AG10803 (cell line): Measurements from ENCODE around the gene DACT1.

Source experiments
- DNase-seq: peaks from one replicate; pipeline ENCODE4 v3.0.0; 2010; ENCODE audit warnings: low read depth
- H3K4me3 ChIP-seq: 2 replicates; pipeline ENCODE4 v1.5.1; 2011; ENCODE audit warnings: mild to moderate bottlenecking, low read length, control low read depth
- TF ChIP-seq, protein P1 (sequence below): conservative IDR thresholded peaks from 2 replicates; pipeline ENCODE4 v1.5.1; 2011; ENCODE audit warnings: mild to moderate bottlenecking, low read length, control low read depth, inconsistent platforms

DACT1 gene

DNA sequence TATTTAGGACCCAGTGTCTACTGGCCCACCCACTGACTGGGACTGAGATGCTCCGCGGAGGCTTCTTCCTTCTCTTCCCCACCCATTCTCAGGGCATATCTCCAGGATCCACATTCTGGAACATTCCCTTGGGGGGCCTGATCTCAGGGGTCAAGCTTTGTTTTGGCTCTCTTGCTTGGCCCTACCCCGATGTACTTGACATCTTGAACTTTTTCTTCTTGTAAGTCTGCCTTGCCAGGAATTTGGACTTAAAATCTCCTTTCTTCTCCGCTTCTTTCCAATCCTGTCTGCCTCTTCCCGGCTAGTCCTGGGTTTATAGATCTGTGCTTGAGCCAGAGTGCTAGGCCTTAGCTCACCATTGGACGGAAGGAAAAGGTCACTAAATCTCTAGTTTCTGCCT, 22.1 kb downstream of the DACT1 start:
- DNase-seq = no peak
- H3K4me3 ChIP-seq = no peak overlapping the region
- TF ChIP-seq, protein P1, sequence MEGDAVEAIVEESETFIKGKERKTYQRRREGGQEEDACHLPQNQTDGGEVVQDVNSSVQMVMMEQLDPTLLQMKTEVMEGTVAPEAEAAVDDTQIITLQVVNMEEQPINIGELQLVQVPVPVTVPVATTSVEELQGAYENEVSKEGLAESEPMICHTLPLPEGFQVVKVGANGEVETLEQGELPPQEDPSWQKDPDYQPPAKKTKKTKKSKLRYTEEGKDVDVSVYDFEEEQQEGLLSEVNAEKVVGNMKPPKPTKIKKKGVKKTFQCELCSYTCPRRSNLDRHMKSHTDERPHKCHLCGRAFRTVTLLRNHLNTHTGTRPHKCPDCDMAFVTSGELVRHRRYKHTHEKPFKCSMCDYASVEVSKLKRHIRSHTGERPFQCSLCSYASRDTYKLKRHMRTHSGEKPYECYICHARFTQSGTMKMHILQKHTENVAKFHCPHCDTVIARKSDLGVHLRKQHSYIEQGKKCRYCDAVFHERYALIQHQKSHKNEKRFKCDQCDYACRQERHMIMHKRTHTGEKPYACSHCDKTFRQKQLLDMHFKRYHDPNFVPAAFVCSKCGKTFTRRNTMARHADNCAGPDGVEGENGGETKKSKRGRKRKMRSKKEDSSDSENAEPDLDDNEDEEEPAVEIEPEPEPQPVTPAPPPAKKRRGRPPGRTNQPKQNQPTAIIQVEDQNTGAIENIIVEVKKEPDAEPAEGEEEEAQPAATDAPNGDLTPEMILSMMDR = no peak

- no peak overlapping the region for H3K4me3 ChIP-seq
- TF ChIP-seq, protein P1 = no peak
- DNase-seq = no peak
Measured at GRCh38 chr14:58660407-58660806, 22.6 kb downstream of the DACT1 start.

GRCh38 chr14:58662018-58662417, 24.3 kb downstream of the DACT1 start:
- TF ChIP-seq, protein P1 = no peak
- DNase-seq = no peak
- H3K4me3 ChIP-seq = no peak overlapping the region

- no peak for DNase-seq
- TF ChIP-seq, protein P1 = no peak
- H3K4me3 ChIP-seq = no peak overlapping the region
Measured at GRCh38 chr14:58662759-58663158, 25.0 kb downstream of the DACT1 start.

GRCh38 chr14:58663494-58664111, 25.8 kb downstream of the DACT1 start:
- TF ChIP-seq, protein P1 = no peak
- peak; percentile 91 for DNase-seq
- H3K4me3 ChIP-seq = no peak overlapping the region

- no peak for DNase-seq
- TF ChIP-seq, protein P1 = no peak
Measured at GRCh38 chr14:58665773-58666500, 28.2 kb downstream of the DACT1 start.

GRCh38 chr14:58666737-58667136, 29.0 kb downstream of the DACT1 start:
- DNase-seq = no peak
- no peak overlapping the region for H3K4me3 ChIP-seq
- TF ChIP-seq, protein P1 = no peak

More at GRCh38 chr14:58665773-58666500, 28.2 kb downstream of the DACT1 start:
- H3K4me3 ChIP-seq = no peak overlapping the region
